Fibroblast of skin of right biceps (primary cell): ENCODE data around the gene EFHD2.

Source experiments
- DNase-seq: peaks from one replicate; pipeline ENCODE4 v3.0.0-alpha.2; 2013

Gene EFHD2

DNA sequence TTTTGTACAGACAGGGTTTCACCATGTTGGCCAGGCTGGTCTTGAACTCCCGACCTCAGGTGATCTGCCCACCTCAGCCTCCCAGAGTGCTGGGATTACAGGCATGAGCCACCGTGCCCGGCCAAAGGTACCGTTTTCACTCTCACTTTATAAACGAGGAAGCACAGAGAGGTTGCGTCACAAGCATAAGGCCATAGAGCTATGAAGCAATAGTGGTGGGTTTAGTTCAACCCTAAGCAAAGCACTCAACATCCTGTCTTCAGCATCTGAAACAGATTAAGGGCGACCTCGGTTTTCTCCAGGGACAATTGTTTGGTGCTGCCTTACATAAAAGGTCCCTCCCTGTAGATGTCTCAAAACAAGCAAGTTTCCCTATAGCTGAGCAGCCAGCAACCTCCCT is 25.1 kb downstream of the EFHD2 start:
- peak; percentile 32 for DNase-seq

DNA sequence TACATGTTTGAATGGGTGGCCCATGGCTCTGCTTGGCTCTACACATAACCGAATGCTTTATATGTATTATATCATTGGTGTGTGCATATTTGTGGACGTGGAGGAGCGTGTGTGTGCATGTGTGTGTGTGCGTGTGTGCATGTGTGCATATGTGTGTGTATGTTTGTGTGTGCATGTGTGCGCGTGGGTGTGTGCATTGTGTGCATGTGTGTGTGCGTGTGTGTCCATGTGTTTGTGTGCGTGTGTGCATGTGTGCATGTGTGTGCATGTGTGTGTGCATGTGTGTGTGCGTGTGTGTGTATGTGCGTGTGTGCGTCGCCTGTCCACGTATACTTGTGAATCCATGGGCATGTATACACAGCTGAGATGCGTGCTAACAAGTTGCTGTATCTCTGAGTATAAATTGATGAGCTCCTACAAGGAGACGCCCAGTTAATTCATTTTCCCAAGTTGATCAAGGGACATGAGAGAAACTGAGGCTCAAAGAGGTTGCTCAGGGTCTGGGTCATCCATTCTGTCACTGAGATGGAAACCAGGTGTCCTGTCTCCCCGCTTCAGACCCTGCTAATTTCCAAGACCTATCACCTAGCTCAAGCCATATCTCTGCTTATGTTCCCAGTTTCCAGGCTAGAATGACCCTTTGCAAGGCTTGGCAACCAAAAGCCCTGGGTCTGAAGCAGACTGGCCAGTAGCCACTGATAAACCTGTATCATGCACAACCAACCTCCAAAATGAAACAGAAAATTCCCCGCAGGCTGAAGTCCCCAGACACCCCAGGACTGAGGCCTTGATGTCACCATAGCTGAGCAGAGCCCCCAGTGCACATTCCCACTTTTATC is 25.8 kb downstream of the EFHD2 start:
- no peak for DNase-seq

DNA sequence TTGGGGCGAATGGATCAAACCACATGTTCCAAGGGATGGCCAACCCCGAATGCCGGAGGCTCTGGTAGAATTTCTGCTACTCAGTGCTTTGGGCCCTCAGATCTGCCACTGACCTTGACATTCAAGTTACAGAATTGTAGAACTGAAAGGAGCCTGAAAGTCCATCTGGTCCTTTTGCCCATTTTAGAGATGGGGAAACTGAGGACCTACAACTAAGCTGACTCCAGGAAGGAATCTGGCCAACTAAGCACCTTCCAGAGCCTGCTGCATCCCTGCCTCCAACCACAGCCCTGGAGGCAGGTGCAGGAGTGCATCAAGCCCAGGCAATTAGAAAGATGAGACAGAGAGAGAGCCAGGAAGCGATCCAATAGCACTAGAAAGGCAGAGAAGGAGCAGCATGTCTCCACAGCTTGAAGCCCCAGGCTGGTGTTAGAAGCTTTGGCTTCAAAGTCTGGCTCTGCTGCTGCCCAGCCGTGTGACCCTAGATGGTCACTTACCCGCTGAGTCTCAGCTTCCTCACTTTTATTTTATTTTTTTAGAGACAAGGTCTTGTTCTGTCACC is 27.3 kb downstream of the EFHD2 start:
- DNase-seq = no peak

DNA sequence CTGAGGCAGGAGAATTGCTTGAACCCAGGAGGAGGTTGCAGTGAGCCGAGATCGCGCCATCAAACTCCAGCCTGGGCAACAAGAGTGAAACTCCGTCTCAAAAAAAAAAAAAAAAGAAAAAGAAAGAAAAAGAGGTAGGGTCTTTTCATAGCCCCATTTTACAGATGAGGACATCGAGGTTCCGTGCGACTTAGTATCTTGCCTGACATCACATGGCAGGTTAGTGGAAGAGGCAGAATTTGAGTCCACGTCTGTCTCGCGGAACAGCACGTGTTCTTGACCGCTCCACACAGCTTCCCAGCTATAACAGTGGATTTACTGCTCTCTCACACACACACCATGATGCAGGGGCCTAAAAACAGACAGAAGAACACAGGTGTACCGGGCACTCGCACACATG is 29.6 kb downstream of the EFHD2 start:
- DNase-seq = no peak

DNA sequence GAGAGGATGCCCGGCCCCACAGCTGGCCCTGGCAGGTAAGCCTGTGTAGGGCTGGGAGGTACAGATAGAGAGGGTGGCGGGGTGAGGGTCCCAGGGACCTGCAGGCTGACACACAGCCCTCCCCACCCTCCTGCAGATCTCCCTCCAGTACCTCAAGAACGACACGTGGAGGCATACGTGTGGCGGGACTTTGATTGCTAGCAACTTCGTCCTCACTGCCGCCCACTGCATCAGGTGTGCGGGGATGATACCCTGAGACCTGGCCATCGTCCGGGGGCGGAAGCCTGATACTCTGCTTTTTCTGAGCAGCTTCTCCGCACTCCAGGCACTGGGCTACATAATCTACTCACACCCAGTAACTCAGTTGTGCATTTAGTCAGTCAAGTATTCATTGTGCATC is 30.7 kb downstream of the EFHD2 start:
- no peak for DNase-seq

DNA sequence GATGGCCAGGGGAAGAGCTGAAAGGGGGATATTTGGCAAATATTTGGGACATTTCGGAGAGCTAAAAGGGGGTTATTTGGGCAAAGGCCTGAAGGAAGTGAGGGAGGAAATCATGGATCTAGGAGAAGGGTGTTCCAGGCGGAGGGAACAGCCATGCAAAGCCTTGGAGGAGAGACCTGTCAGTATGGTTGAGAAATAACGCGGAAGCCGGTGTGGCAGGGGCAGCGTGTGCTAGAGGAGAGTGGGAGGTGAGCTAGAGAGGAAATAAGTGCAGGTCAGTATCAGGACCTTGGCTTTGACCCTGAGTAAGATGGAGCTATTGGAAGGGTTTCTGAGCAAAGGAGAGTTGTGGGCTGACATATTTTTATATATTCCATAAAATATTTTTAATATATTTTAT is 31.6 kb downstream of the EFHD2 start:
- no peak for DNase-seq

DNA sequence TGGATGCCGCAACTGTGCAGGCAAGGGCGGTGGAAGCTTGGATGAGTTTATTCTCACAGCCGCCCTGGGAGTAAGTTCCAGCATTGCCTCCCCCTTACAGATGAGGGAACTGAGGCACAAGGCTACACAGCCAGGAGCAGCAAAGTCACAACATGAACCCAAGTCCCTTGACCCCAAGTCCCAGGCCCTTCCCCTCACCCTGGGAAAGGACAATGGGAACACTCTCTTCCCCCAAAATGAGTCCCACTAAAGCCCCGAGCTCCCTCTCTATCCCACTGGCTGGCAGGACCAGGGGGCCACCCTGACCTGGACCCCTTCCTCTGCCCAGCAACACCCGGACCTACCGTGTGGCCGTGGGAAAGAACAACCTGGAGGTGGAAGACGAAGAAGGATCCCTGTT is 32.4 kb downstream of the EFHD2 start:
- DNase-seq = no peak

DNA sequence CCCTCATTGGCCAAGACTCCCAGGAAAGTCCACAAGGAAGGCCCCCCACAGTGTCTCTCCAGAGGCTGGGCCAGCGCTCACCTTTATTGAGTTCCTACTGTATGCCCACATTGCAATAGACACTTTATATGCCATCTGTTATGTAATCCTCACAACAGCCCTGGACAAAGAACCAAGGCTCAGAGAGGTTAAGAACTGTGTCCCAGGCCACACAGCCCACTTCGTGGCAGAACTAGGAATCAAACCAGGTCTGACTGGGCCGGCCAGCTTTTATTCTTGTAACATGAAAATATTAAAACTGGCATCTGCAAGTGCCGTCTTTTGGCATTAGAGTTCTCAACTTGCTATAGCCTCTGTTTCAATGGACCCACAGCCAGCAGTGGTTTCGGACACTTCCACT is 33.1 kb downstream of the EFHD2 start:
- DNase-seq = no peak

DNA sequence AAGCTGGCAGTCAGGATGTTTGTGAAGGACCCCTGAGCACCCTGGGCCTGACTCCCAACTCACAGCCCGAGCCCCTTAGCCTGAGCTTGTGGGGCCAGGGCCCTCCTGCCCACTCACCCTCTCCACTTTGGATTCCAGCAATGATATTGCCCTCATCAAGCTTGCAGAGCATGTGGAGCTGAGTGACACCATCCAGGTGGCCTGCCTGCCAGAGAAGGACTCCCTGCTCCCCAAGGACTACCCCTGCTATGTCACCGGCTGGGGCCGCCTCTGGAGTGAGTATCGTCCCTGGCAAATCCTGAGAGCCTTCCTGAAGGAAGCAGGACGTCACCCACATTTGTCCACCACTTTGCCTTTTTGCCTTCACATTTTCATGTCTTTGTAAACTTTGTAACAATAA is 33.6 kb downstream of the EFHD2 start:
- no peak for DNase-seq

DNA sequence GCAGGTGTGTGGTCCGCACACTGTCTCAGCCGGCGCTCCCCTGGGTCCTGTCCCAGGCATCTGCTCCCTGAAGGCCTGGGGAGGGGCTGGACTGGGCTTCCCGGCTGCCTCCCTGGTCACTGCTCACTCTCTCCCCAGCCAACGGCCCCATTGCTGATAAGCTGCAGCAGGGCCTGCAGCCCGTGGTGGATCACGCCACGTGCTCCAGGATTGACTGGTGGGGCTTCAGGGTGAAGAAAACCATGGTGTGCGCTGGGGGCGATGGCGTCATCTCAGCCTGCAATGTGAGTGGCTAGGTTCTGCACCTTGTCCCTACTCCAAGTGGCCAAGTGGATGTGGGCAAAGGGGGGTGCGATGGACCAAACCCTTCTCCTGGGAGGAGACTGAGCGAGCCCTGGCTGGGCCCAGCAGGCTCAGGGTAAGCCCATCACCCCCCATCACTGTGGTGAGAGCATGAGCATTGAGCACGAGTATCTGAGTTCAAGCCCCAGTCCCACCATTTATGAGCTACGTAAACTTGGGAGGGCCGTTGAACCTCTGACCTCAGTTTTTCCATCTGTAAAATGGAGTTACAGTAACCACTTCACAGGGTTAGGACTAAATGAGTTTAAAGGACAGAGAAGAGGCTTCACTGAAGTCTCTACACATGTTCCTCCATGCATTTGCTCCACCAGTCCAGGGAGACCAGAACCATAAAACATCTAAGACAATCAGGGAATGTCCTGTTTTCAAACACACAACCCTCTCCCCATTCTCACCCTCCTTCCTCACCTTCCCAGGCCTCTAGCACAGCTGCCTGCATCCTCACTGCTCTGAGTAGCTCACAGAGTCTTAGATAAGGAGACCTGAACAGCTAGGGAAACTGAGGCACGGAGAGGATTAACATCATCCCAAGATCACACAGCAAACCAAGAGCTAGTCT is 35.0 kb downstream of the EFHD2 start:
- DNase-seq = no peak

DNA sequence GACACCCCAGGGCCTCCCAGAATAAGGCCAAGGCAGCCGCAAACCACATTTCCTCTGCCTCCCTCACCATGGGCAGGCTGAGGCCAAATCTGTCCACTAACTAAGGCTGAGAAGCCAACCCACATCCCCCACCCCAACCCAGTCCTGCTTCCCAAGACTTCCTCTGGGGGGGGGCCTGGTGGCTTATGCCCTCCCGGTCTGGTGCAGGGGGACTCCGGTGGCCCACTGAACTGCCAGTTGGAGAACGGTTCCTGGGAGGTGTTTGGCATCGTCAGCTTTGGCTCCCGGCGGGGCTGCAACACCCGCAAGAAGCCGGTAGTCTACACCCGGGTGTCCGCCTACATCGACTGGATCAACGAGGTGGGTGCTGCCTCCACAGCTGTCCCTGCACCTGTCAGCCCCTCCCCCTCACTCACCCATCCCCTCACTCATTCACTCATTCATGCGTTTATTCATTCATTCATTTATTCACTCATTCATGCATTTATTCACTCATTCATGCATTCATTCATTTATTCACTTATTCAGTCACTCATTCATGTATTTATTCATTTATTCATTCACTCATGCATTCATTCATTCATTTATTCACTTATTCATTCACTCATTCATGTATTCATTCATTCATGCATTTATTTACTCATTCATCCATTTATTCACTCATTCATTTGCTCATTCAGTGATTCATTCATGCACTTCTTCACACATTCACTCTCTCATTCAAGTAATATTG is 35.9 kb downstream of the EFHD2 start:
- DNase-seq = no peak

DNA sequence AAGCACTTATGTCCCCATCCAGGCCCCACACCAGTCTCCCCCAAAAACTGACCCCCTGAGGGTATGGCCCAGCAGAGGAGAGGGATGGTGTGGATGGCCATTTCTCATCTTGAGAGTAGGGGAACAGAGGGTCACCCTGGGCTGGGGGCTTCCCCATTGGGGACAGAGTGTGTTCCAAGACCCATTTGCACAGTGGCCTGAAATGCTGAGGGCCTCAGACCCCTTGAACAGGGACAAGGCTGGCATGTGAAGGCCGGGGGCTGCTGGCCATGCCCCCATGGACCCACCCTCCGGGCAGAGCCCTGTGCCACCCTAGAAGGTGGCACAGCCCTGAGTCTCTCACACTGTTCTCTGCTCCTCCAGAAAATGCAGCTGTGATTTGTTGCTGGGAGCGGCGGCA is 36.5 kb downstream of the EFHD2 start:
- DNase-seq = no peak

DNA sequence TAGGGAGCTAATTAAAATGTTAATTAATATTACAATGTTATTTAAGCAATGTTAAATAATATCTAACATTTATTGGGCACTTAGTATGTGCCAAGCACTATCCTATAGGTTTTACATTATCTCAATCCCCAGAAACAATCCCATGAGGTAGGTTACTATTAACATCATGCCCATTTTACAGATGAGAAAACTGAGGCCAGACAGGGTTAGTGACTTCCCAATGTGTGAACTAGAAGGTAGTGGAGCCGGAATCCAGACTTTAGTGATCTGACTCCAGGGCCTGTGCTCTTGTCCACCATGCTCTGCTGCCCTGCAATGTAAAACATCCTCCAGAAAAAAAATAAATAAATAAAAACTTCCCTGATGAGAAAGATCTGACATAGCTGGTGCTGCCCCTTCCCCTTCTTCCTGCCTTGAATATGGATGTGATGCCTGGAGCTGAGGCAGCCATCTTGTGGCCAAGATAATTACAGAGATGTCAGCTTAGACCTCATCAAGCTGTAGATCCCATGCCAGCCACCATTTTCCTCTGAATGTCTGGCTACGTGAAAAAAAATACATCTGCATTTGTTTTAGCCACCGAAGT is 39.3 kb downstream of the EFHD2 start:
- DNase-seq = no peak

DNA sequence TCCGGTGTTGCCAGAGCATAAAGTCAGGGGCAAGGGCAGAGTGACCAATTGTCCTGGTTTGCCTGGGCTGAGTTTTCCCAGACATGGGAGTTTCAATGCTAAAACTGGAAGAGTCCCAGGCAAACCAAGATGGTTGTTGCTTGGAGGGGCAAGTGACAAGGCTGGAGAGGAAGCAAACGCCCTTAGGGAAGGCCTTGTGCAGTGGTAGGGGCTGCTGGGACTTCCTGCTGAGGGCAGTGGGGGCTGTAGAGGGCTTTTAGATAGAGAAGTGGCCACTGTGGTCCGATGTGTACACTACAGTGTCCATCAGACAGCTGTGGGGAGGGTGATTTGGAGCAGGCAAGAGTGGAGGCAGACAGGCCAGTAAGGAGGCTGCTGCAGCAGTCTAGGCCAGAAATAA is 39.9 kb downstream of the EFHD2 start:
- no peak for DNase-seq

DNA sequence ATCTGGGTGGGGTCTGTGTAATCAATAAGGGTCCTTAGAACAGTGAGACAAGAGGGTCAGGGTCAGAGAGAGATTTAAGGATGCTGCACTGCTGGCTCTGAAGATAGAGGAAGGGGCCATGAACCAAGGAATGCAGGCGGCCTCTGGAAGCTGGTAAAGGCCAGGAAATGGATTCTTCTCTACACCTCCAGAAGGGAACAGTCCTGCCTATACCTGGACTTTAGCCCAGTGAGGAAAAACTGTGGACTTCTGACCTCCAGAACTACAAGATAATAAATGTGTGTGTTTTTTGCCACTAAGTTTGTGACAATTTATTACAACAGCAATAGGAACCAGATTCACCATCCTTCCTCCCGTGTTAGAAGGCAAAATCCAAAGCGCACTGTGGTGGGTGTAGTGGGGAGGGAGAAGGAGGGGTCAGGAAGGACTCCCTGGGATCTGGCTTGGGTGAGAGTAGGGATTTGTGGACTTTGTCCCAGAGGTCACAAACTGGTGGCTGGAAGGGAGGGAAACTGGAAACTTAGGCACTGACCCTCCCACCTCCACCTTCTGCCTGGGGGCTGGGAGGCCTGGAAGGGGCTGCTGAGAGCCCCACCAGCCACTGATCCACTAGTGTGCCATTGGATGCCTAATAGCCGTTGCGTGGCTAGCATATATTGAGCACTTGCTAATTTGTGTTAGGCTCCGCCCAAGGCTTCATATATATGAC is 41.5 kb downstream of the EFHD2 start:
- DNase-seq = no peak

DNA sequence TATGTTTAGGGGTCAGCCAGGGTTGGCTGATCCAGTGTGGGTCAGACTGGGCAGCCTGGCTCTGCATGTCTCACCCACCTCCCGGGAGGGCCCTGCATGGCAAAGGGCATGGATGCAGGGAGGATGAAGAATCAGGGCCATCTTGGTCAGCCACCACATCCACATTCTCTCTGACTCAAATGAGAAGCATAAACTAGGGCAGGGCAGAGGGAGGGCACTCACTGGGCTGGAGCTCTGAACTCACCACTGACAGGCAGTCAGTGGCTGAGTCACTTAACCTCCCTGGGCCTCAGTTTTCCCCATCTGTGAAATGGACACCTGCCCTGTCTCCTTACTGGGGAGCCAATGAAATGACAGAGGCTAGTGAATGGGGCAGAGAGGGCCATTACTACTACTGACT is 42.5 kb downstream of the EFHD2 start:
- no peak for DNase-seq

DNA sequence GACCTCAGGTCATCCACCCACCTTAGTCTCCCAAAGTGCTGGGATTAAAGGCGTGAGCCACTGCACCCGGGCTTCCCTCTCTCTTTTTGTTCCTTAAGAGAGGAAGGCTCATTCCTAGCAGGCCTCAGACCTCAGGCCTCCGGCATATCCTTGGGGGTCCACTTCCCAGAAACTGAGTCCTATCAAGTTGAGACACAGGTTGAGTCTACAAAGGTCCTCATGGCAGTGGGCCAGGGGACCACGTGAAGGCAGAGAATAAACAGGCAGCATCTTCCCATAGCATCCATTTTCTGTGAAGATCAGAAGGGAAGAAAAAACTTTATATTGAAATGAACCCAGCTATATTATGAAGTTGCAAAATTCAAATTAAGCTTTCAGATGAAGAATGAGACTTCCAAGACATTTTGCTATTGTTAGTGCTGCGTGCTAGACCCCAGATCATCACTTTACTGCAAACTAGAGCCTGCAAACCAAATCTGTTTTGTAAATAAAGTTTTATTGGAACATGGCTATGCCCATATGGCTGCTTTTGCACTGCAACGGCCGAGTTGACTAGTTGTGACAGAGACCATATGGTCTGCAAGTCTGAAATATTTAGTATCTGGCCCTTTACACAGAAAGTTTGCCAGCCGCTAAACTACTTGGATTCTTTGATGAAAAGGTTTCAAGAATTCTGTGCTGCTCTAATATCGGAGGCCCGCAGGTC is 43.3 kb downstream of the EFHD2 start:
- no peak for DNase-seq

DNA sequence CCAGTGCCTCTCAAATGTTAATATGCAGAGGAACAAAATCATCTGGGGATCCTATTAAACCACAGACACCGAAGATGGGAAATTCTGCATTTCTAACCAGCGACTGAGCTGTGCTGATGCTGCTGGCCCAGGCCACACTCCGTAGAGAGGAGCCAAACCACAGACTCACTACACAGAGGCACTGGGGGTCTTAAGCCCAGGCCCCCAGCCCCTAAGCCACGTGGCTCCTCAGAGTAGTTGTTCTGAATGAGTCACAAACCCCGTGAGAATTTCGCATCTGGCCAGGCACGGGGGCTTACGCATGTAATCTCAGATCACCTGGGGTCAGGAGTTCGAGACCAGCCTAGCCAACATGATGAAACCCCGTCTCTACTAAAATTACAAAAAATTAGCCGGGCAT is 44.0 kb downstream of the EFHD2 start:
- peak; percentile 63 for DNase-seq

DNA sequence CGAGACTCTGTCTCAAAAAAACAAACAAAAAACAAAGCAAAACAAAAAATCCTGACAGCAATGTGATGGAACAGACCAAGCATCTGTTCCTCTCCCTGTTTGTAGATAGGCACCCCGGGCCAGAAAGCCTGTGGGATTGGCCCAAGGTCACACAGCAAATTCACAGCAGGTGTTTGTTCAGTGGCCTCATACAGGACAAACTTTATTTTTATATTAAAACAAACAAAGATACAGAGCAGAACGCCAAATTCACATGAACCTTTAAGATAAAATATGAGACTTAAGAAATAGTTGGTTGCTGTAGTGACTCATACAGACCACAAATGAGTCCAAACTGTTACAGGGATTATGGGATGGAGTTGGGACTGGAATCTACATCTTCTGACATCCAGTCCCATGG is 44.6 kb downstream of the EFHD2 start:
- peak; percentile 76 for DNase-seq

DNA sequence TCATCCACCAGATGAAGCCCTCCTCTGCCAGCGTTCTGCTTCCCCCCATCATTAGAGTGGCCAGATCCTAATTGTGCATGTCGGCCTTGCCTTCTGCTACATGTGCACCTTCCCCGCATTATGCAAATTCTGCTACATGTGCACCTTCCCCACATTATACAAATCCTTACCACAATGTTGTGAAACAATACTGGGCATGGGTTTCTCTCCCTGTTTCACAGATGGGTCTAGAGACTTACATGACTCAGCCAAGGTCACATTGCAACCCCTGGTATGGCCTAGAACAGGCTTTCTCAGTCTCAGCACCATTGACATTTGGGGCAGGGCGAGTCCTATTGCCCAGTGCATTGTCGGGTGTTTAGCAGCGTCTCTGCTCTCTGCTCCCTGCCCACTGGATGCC is 45.8 kb downstream of the EFHD2 start:
- no peak for DNase-seq

DNA sequence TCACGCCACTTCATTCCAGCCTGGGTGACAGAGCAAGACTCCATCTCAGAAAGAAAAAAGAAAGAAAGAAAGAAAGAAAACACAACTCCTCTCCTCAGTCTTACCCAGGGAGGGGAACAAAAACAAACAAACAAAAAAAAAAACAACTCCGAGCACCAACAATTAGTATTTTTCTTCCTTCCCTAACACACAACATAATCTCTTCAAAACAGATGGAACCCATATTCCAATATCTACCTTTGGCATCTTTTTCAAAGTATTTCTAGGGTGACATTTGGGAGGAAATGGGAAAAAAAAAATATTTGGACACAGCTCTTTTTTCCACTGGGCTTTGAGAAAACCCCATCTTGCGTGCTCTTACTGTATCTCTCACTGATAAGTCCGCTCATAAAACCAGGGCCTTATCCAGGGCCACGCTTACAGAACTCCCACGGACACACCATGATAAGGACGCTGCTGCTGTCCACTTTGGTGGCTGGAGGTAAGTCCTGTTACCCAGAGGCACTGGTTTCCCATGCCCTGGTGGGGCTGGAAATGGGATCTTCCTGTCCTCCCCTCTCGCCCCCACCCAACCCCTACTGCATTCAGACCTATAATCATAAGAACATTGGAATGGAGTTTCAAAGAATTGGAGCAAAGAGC is 46.7 kb downstream of the EFHD2 start, which contains the start of gene CELA2A:
Gene CELA2A, plus strand, starts transcription at position 420 of the 642 bp plus-strand sequence. Its CDS starts 22 bp downstream, at position 442.
- DNase-seq = no peak
